ENCODE data around the gene SNAPIN.

The SNAPIN gene

GRCh38 chr1:153658400-153659174 lies at the start of gene SNAPIN:
Gene SNAPIN (plus strand): TSS chr1:153658703. CDS start chr1:153658744, 41 bp downstream.
- Histone ChIP-seq H4K20me1 (ENCODE audit: insufficient read depth, low read length) (no peaks in the 10 kb centered on the region), H3K79me2 (ENCODE audit: insufficient read depth, low read length) (0 out of 2 replicates have a peak, but pooled peaks cover 7% of the 10 kb centered on the region), H3K4me1 (ENCODE audit: insufficient read depth, low read length, severe bottlenecking) (peaks cover 17% of the 10 kb centered on the region), H3K9me2 (ENCODE audit: low read depth, low read length) (no peaks in the 10 kb centered on the region), H3K9ac (ENCODE audit: low read length) (peak within 1 kb of the TSS; percentile 87), H3K36me3 (ENCODE audit: insufficient read depth, low read length) (peaks cover 30% of the 10 kb centered on the region), H3K4me2 (ENCODE audit: low read length) (peak within 1 kb of the TSS; percentile 75), H3K27ac (ENCODE audit: low read depth, low read length, poor library complexity, severe bottlenecking) (peak within 1 kb of the TSS; percentile 68), H3K4me3 (ENCODE audit: low read depth, low read length, poor library complexity, severe bottlenecking) (peak within 1 kb of the TSS; percentile 83), H2AFZ (ENCODE audit: low read length) (0 out of 2 replicates have a peak within 1 kb of the TSS, but pooled peaks have one; percentile 16), H3F3A (ENCODE audit: insufficient read depth, low read length) (peaks cover 6% of the 10 kb centered on the region), H3K9me3 (ENCODE audit: low read length) (no peaks in the 10 kb centered on the region), H3K27me3 (ENCODE audit: insufficient read depth, low read length) (no peaks in the 10 kb centered on the region)
- no peak for TF ChIP-seq EZH2 (IDR thresholded peaks at IDR 0.05; ENCODE audit: borderline replicate concordance, low read length)
- TF ChIP-seq CTCF (IDR thresholded peaks at IDR 0.05; ENCODE audit: low read length) = no peak

- no peaks in the 10 kb centered on the region for H3K4me1 ChIP-seq (ENCODE audit: insufficient read depth, low read length, severe bottlenecking)
- H3K9me2 ChIP-seq (ENCODE audit: low read depth, low read length) = no peaks in the 10 kb centered on the region
- H3K79me2 ChIP-seq (ENCODE audit: insufficient read depth, low read length) = no peaks in the 10 kb centered on the region
- no peaks in the 10 kb centered on the region; the same call in 1 of the 2 replicates for H3K27me3 ChIP-seq (ENCODE audit: insufficient read depth, low read length)
- H3F3A ChIP-seq (ENCODE audit: insufficient read depth, low read length) = no peaks in the 10 kb centered on the region
- H3K9me3 ChIP-seq (ENCODE audit: low read length) = no peaks in the 10 kb centered on the region
- H3K4me2 ChIP-seq (ENCODE audit: low read length) = no peak overlapping the region
- no peaks in the 10 kb centered on the region for H3K36me3 ChIP-seq (ENCODE audit: insufficient read depth, low read length)
- H3K27ac ChIP-seq (ENCODE audit: low read depth, low read length, poor library complexity, severe bottlenecking) = no peak overlapping the region
- H3K9ac ChIP-seq (ENCODE audit: low read length) = no peak overlapping the region
- H2AFZ ChIP-seq (ENCODE audit: low read length) = no peak overlapping the region
- no peaks in the 10 kb centered on the region for H4K20me1 ChIP-seq (ENCODE audit: insufficient read depth, low read length)
- TF ChIP-seq EZH2 (IDR thresholded peaks at IDR 0.05; ENCODE audit: borderline replicate concordance, low read length) (no peak), CTCF (IDR thresholded peaks at IDR 0.05; ENCODE audit: low read length) (no peak)
- no peak overlapping the region for H3K4me3 ChIP-seq (ENCODE audit: low read depth, low read length, poor library complexity, severe bottlenecking)
Measured at GRCh38 chr1:153608742-153609584, 49.5 kb upstream of the SNAPIN start.

GRCh38 chr1:153609585-153609907 lies 49.0 kb upstream of the SNAPIN start:
- Histone ChIP-seq H3K9me3 (ENCODE audit: low read length) (no peaks in the 10 kb centered on the region), H2AFZ (ENCODE audit: low read length) (no peak overlapping the region), H3F3A (ENCODE audit: insufficient read depth, low read length) (no peaks in the 10 kb centered on the region), H3K4me2 (ENCODE audit: low read length) (no peak overlapping the region), H3K9me2 (ENCODE audit: low read depth, low read length) (no peaks in the 10 kb centered on the region), H3K9ac (ENCODE audit: low read length) (no peak overlapping the region), H3K27ac (ENCODE audit: low read depth, low read length, poor library complexity, severe bottlenecking) (no peak overlapping the region), H4K20me1 (ENCODE audit: insufficient read depth, low read length) (no peaks in the 10 kb centered on the region), H3K79me2 (ENCODE audit: insufficient read depth, low read length) (no peaks in the 10 kb centered on the region), H3K4me3 (ENCODE audit: low read depth, low read length, poor library complexity, severe bottlenecking) (no peak overlapping the region), H3K36me3 (ENCODE audit: insufficient read depth, low read length) (no peaks in the 10 kb centered on the region), H3K4me1 (ENCODE audit: insufficient read depth, low read length, severe bottlenecking) (no peaks in the 10 kb centered on the region), H3K27me3 (ENCODE audit: insufficient read depth, low read length) (no peaks in the 10 kb centered on the region; the same call in 1 of the 2 replicates)
- TF ChIP-seq EZH2 (IDR thresholded peaks at IDR 0.05; ENCODE audit: borderline replicate concordance, low read length) (no peak), CTCF (IDR thresholded peaks at IDR 0.05; ENCODE audit: low read length) (no peak)
